Stomach (tissue), 9 donors: ENCODE data around the gene SCARB1. TPM values are rescaled to one million over a fixed set of nuclear protein-coding genes. Genes with fewer than 3 reads are reported as not detected.
"Not testable (repeated sequence)": the region's sequence is repeated elsewhere in the genome, so short reads cannot be mapped to it uniquely, and the experiment has no call there.

Experiments used
- DNase-seq, 2 donors: peaks; one replicate each; pipeline versions ENCODE4 v3.0.0 to v3.0.0-alpha.2; 2013 to 2019
- H3K27ac ChIP-seq, 5 donors: fragments of 200-600 bp in 4 of 5; sonication (generic) in 4 of 5; one replicate each; pipeline ENCODE4 v1.5.1; 2013 to 2019; ENCODE audit warnings: mild to moderate bottlenecking in 1 of 5, moderate library complexity in 1 of 5
- H3K27me3 ChIP-seq, 3 donors: fragments of 200-600 bp; sonication (generic); one replicate each; pipeline ENCODE4 v1.5.1; 2017 to 2019; ENCODE audit warnings: mixed run types in 1 of 3
- H3K36me3 ChIP-seq, 4 donors: fragments of 200-600 bp; sonication (generic); 1 replicate in 3 of 4; 2 replicates in 1 of 4; pipeline ENCODE4 v1.5.1; 2016 to 2019
- H3K4me1 ChIP-seq, 4 donors: fragments of 200-600 bp; sonication (generic); one replicate each; pipeline ENCODE4 v1.5.1; 2016 to 2019
- H3K4me3 ChIP-seq, 4 donors: fragments of 200-600 bp; sonication (generic) in 3 of 4; one replicate each; pipeline ENCODE4 v1.5.1; 2016 to 2019; ENCODE audit warnings: mild to moderate bottlenecking in 1 of 4
- H3K9me3 ChIP-seq, 4 donors: fragments of 200-600 bp; sonication (generic); one replicate each; pipeline ENCODE4 v1.5.1; 2016 to 2019
- CTCF ChIP-seq, 7 experiments: fragments of 450-650 bp in 4 of 7; fragments of 200-600 bp in 3 of 7; sonication (generic) in 3 of 7; IDR thresholded peaks; one replicate each; pipeline ENCODE4 v1.5.1; 2016 to 2019; ENCODE audit warnings: antibody characterized with exemption in 7 of 7, control low read depth in 2 of 7, mild to moderate bottlenecking in 1 of 7
- EP300 ChIP-seq: sonication (generic); formaldehyde crosslinking; IDR thresholded peaks from one replicate; pipeline ENCODE4 v1.6.1; 2017; ENCODE audit warnings: antibody characterized with exemption
- POLR2A ChIP-seq, 4 donors: fragments of 450-650 bp; IDR thresholded peaks; one replicate each; pipeline ENCODE4 v1.6.1; 2016; ENCODE audit warnings: antibody characterized with exemption in 4 of 4, control low read depth in 2 of 4, mild to moderate bottlenecking in 1 of 4, moderate library complexity in 1 of 4
- POLR2AphosphoS5 ChIP-seq, 3 donors: sonication (generic); formaldehyde crosslinking; IDR thresholded peaks; one replicate each; pipeline ENCODE4 v1.6.1; 2016; ENCODE audit warnings: antibody characterized with exemption in 3 of 3
- WGBS, 5 donors: extraction: QIAGEN DNeasy Blood & Tissue Kit in 3 of 5; methylation state at CpG; one replicate each; pipeline versions ENCODE4 v1.1.5 to v1.1.7; 2013 to 2018; 5-methylcytosine and 5-hydroxymethylcytosine counted together
- intact Hi-C: fragments of 100-400 bp; cut with DNase I; formaldehyde crosslinking; loops from one replicate; pipeline ENCODE4 v1.15.1; 2023; ENCODE audit warnings: low total_unique reads
- polyA plus RNA-seq, 3 donors: library from polyadenylated mRNA; stranded (reverse); fragments of 200-250 nt; gene quantifications; one replicate each; pipeline ENCODE4 v1.2.3, GENCODE V29; 2013
- total RNA-seq, 5 donors: library from RNA; depleted of rRNA; stranded (reverse); fragments of >200 nt; gene quantifications; one replicate each; pipeline versions ENCODE4 v1.1.0 to v1.2.3, GENCODE V29; 2014 to 2016
- donor health status: healthy with polysubstance abuse.
- donor health status: Bipolar disorder and iron deficiency.
- donor health status: healthy.

SCARB1 gene
- total and polyA plus RNA-seq, 8 donors: 2.9 to 63.7 (median 8.8) TPM

GRCh38 chr12:124881123-124881522, 17.5 kb upstream of the SCARB1 start:
- peaks cover 3 to 16% (median 9%) of the 10 kb centered on the region in 4 donors for H3K4me1 ChIP-seq
- WGBS, 5 donors: 54 to 71% (median 68%) methylated on average over 10 of the region's 10 CpGs
- TF ChIP-seq EP300: no peak
- no peak for TF ChIP-seq CTCF (IDR thresholded peaks at IDR 0.05)
- TF ChIP-seq POLR2A (IDR thresholded peaks at IDR 0.05): no peak
- no peak for TF ChIP-seq POLR2AphosphoS5 (IDR thresholded peaks at IDR 0.05)
- intact Hi-C loops: no loop called here
- H3K4me3 ChIP-seq: no peak overlapping the region
- H3K27ac ChIP-seq: no peak overlapping the region
- no peaks in the 10 kb centered on the region for H3K27me3 ChIP-seq
- DNase-seq: no peak
- no peaks in the 10 kb centered on the region for H3K9me3 ChIP-seq
- H3K36me3 ChIP-seq: no peaks in the 10 kb centered on the region

GRCh38 chr12:124880335-124880734, 16.7 kb upstream of the SCARB1 start:
- H3K36me3 ChIP-seq, DNase-seq, H3K27me3 ChIP-seq, intact Hi-C loops, H3K27ac ChIP-seq, H3K4me3 ChIP-seq, H3K9me3 ChIP-seq: not testable (repeated sequence)
- peaks cover 3 to 20% (median 15%) of the 10 kb centered on the region in 4 donors for H3K4me1 ChIP-seq
- WGBS, 5 donors: 86 to 94% (median 90%) methylated on average over 11 of the region's 11 CpGs

- no peak for DNase-seq
- H3K27me3 ChIP-seq: no peaks in the 10 kb centered on the region
- no peak for TF ChIP-seq POLR2A (IDR thresholded peaks at IDR 0.05)
- TF ChIP-seq EP300: no peak
- no peak for TF ChIP-seq POLR2AphosphoS5 (IDR thresholded peaks at IDR 0.05)
- no peak for TF ChIP-seq CTCF (IDR thresholded peaks at IDR 0.05)
- WGBS, 5 donors: 82 to 93% (median 90%) methylated on average over 18 of the region's 18 CpGs
- H3K4me1 ChIP-seq: peaks cover 3 to 14% (median 9%) of the 10 kb centered on the region in 4 donors
- no peak overlapping the region for H3K27ac ChIP-seq
- no peak overlapping the region for H3K4me3 ChIP-seq
- H3K9me3 ChIP-seq: no peaks in the 10 kb centered on the region
- intact Hi-C loops: no loop called here
- no peaks in the 10 kb centered on the region for H3K36me3 ChIP-seq
Measured at GRCh38 chr12:124878795-124879516, 15.3 kb upstream of the SCARB1 start.

GRCh38 chr12:124877423-124877822, 13.8 kb upstream of the SCARB1 start:
- TF ChIP-seq POLR2AphosphoS5 (IDR thresholded peaks at IDR 0.05) (no peak), EP300 (no peak), CTCF (IDR thresholded peaks at IDR 0.05) (no peak), POLR2A (IDR thresholded peaks at IDR 0.05) (no peak)
- Histone ChIP-seq H3K27me3 (no peaks in the 10 kb centered on the region), H3K27ac (no peak overlapping the region), H3K4me3 (no peak overlapping the region), H3K9me3 (no peaks in the 10 kb centered on the region), H3K4me1 (peaks cover 3 to 14% (median 9%) of the 10 kb centered on the region in 4 donors), H3K36me3 (no peaks in the 10 kb centered on the region)
- WGBS, 5 donors: 72 to 87% (median 80%) methylated on average over 3 of the region's 3 CpGs
- no peak for DNase-seq
- intact Hi-C loops: no loop called here

GRCh38 chr12:124876171-124876570, 12.5 kb upstream of the SCARB1 start:
- Histone ChIP-seq H3K9me3 (no peaks in the 10 kb centered on the region), H3K4me3 (no peak overlapping the region), H3K27me3 (no peaks in the 10 kb centered on the region), H3K4me1 (peaks cover 3 to 14% (median 9%) of the 10 kb centered on the region in 4 donors), H3K27ac (no peak overlapping the region), H3K36me3 (no peaks in the 10 kb centered on the region)
- intact Hi-C loops: no loop called here
- TF ChIP-seq CTCF (IDR thresholded peaks at IDR 0.05) (no peak), EP300 (no peak), POLR2A (IDR thresholded peaks at IDR 0.05) (no peak), POLR2AphosphoS5 (IDR thresholded peaks at IDR 0.05) (no peak)
- WGBS, 5 donors: 63 to 88% (median 75%) methylated on average over 2 of the region's 2 CpGs
- DNase-seq: no peak
